ENCODE data around the gene SNRPB.

- TF ChIP-seq CTCF (IDR thresholded peaks at IDR 0.05) (no peak), POLR2AphosphoS5 (IDR thresholded peaks at IDR 0.05; ENCODE audit: low read depth, low read length) (no peak), REST (IDR thresholded peaks at IDR 0.05; ENCODE audit: insufficient read depth in 1 of 2, low read depth in 2 of 2, low read length in 1 of 2) (no peak), TCF7L2 (IDR thresholded peaks at IDR 0.05; ENCODE audit: low read depth, low read length) (no peak), SIN3A (IDR thresholded peaks at IDR 0.05; ENCODE audit: borderline replicate concordance, insufficient read depth, low read depth, low read length) (no peak)
Measured at GRCh38 chr20:2455771-2456497, 14.7 kb downstream of the SNRPB start.
